Measurements from ENCODE around the gene CDH11. TPM values are rescaled to one million over a fixed set of nuclear protein-coding genes. Genes with fewer than 3 reads are reported as not detected.

Gene CDH11
- total and polyA plus RNA-seq, 2 experiments from 2014 or later: 3.5 to 19.6 TPM

- Mint-ChIP-seq H3K4me3 (no peak overlapping the region), H3K4me1 (no peaks in the 10 kb centered on the region), H3K36me3 (ENCODE audit: low read depth) (no peaks in the 10 kb centered on the region), H3K27ac (no peak overlapping the region), H3K27me3 (ENCODE audit: insufficient read depth, low read depth, poor library complexity) (no peaks in the 10 kb centered on the region), H3K9me3 (no peaks in the 10 kb centered on the region)
- TF ChIP-seq POLR2AphosphoS5 (IDR thresholded peaks at IDR 0.05; ENCODE audit: low read depth): no peak
- Histone ChIP-seq H3K9me2 (ENCODE audit: insufficient read depth) (no peaks in the 10 kb centered on the region), H3K27me3 (ENCODE audit: insufficient read depth) (no peaks in the 10 kb centered on the region), H3K36me3 (ENCODE audit: insufficient read depth) (no peaks in the 10 kb centered on the region), H3F3A (replicated peaks; ENCODE audit: low read depth) (no peaks in the 10 kb centered on the region), H3K27ac (ENCODE audit: low read depth) (no peak overlapping the region), H2AFZ (no peak overlapping the region), H4K20me1 (replicated peaks; ENCODE audit: insufficient read depth) (no peaks in the 10 kb centered on the region), H3K79me2 (replicated peaks; ENCODE audit: insufficient read depth) (no peaks in the 10 kb centered on the region), H3K4me3 (no peak overlapping the region), H3K4me2 (no peak overlapping the region), H3K4me1 (ENCODE audit: insufficient read depth) (no peaks in the 10 kb centered on the region)
- no peak for DNase-seq (ENCODE audit: low spot score)
- no peak for ATAC-seq
These were observed 164.6 kb downstream of the CDH11 start for GRCh38 chr16:64957246-64957645.

- Mint-ChIP-seq H3K4me3 (no peak overlapping the region), H3K4me1 (no peaks in the 10 kb centered on the region), H3K27ac (no peak overlapping the region), H3K27me3 (ENCODE audit: insufficient read depth, low read depth, poor library complexity) (peaks cover 2% of the 10 kb centered on the region), H3K36me3 (ENCODE audit: low read depth) (no peaks in the 10 kb centered on the region), H3K9me3 (no peaks in the 10 kb centered on the region)
- Histone ChIP-seq H3K27ac (ENCODE audit: low read depth) (no peak overlapping the region), H3K79me2 (replicated peaks; ENCODE audit: insufficient read depth) (no peaks in the 10 kb centered on the region), H4K20me1 (replicated peaks; ENCODE audit: insufficient read depth) (no peaks in the 10 kb centered on the region), H3K9me2 (ENCODE audit: insufficient read depth) (no peaks in the 10 kb centered on the region), H3K4me3 (no peak overlapping the region), H3K27me3 (ENCODE audit: insufficient read depth) (no peaks in the 10 kb centered on the region), H3F3A (replicated peaks; ENCODE audit: low read depth) (no peaks in the 10 kb centered on the region), H3K36me3 (ENCODE audit: insufficient read depth) (no peaks in the 10 kb centered on the region), H3K4me1 (ENCODE audit: insufficient read depth) (no peaks in the 10 kb centered on the region), H3K4me2 (no peak overlapping the region), H2AFZ (no peak overlapping the region)
- ATAC-seq (no peak), DNase-seq (ENCODE audit: low spot score) (no peak)
- TF ChIP-seq ETS1 (IDR thresholded peaks at IDR 0.05) (no peak), ZNF462 (CRISPR knock-in tag; IDR thresholded peaks at IDR 0.05) (no peak), EZH2 (IDR thresholded peaks at IDR 0.05; ENCODE audit: low read depth, unreplicated experiment) (no peak), REST (IDR thresholded peaks at IDR 0.05; ENCODE audit: unreplicated experiment) (no peak), NANOG (IDR thresholded peaks at IDR 0.05; ENCODE audit: borderline replicate concordance) (no peak), ZNF114 (CRISPR knock-in tag; IDR thresholded peaks at IDR 0.05) (no peak), POLR2AphosphoS5 (IDR thresholded peaks at IDR 0.05; ENCODE audit: low read depth) (no peak), CREB1 (CRISPR knock-in tag; IDR thresholded peaks at IDR 0.05; ENCODE audit: low read depth) (no peak), CTCF (conservative IDR thresholded peaks at IDR 0.05; ENCODE audit: low read depth in 2 of 2) (no peak), EZH2phosphoT487 (IDR thresholded peaks at IDR 0.05; ENCODE audit: unreplicated experiment) (no peak)
These were observed 169.7 kb downstream of the CDH11 start for GRCh38 chr16:64952177-64952576.
